PC-3 (cell line): Measurements from ENCODE around the gene SDK1.

Source experiments
- CTCF ChIP-seq: fragments of 300-600 bp; sonication (generic); conservative IDR thresholded peaks from 2 replicates; pipeline ENCODE4 v1.5.1; 2017; ENCODE audit warnings: antibody characterized with exemption, low read depth, mild to moderate bottlenecking, low read length
- EZH2 ChIP-seq: fragments of 300-600 bp; sonication (generic); IDR thresholded peaks from one replicate; pipeline ENCODE4 v1.6.1; 2017; ENCODE audit warnings: antibody characterized with exemption, mild to moderate bottlenecking, low read length; ENCODE audit not compliant: unreplicated experiment
- EZH2phosphoT487 ChIP-seq: fragments of 300-600 bp; sonication (generic); IDR thresholded peaks from 2 replicates; pipeline ENCODE4 v1.6.1; 2018; ENCODE audit warnings: mild to moderate bottlenecking, antibody characterized with exemption, low read length, borderline replicate concordance

GRCh38 chr7:3412871-3413270 is 111.8 kb downstream of the SDK1 start:
- TF ChIP-seq CTCF (no peak), EZH2 (no peak), EZH2phosphoT487 (no peak)
